Fibroblast of lung (primary cell): Measurements from ENCODE around the gene GIGYF2. TPM values are rescaled to one million over a fixed set of nuclear protein-coding genes. Genes with fewer than 3 reads are reported as not detected.

Experiments used
- DNase-seq, 2 donors: peaks; one replicate each; pipeline versions ENCODE4 v3.0.0 to v3.0.0-alpha.2; 2010; ENCODE audit warnings: low read depth in 2 of 2
- H2AFZ ChIP-seq: 2 replicates; pipeline ENCODE4 v1.5.1; 2012; ENCODE audit warnings: low read length, control low read depth, inconsistent platforms
- H3K27ac ChIP-seq: 2 replicates; pipeline ENCODE4 v1.5.1; 2011; ENCODE audit warnings: low read length, control low read depth; ENCODE audit not compliant: insufficient read depth
- H3K27me3 ChIP-seq: 2 replicates; pipeline ENCODE4 v1.5.1; 2011; ENCODE audit warnings: mild to moderate bottlenecking, low read length; ENCODE audit not compliant: control insufficient read depth, insufficient read depth
- H3K36me3 ChIP-seq: 2 replicates; pipeline ENCODE4 v1.5.1; 2011; ENCODE audit warnings: low read length; ENCODE audit not compliant: control insufficient read depth, insufficient read depth
- H3K4me1 ChIP-seq: 2 replicates; pipeline ENCODE4 v1.5.1; 2011; ENCODE audit warnings: low read length; ENCODE audit not compliant: control insufficient read depth, insufficient read depth; ENCODE audit errors: extremely low read depth
- H3K4me2 ChIP-seq: 2 replicates; pipeline ENCODE4 v1.5.1; 2011; ENCODE audit warnings: low read length, control low read depth; ENCODE audit not compliant: insufficient read depth; ENCODE audit errors: extremely low read depth
- H3K4me3 ChIP-seq, 4 experiments: fragments of 200-600 bp in 1 of 4; sonication (generic) in 1 of 4; replicated peaks in 1 of 4; 2 replicates each; pipeline ENCODE4 v1.5.1; 2011 to 2016; ENCODE audit warnings: low read length in 4 of 4, low read depth in 3 of 4, mild to moderate bottlenecking in 3 of 4, control low read depth in 2 of 4, inconsistent platforms in 1 of 4, mixed read lengths in 1 of 4; ENCODE audit not compliant: insufficient read depth in 1 of 4; ENCODE audit errors: control extremely low read depth in 1 of 4
- H3K79me2 ChIP-seq: 2 replicates; pipeline ENCODE4 v1.5.1; 2012; ENCODE audit warnings: mild to moderate bottlenecking, low read length, inconsistent platforms; ENCODE audit not compliant: control insufficient read depth, insufficient read depth
- H3K9ac ChIP-seq: 2 replicates; pipeline ENCODE4 v1.5.1; 2011; ENCODE audit warnings: mild to moderate bottlenecking, low read length, control low read depth; ENCODE audit not compliant: insufficient read depth
- H3K9me3 ChIP-seq: 2 replicates; pipeline ENCODE4 v1.5.1; 2012; ENCODE audit warnings: low read depth, low read length; ENCODE audit not compliant: control insufficient read depth, insufficient read depth
- H4K20me1 ChIP-seq: 2 replicates; pipeline ENCODE4 v1.5.1; 2011; ENCODE audit warnings: low read length; ENCODE audit not compliant: control insufficient read depth, insufficient read depth; ENCODE audit errors: extremely low read depth
- CTCF ChIP-seq, 2 donors: IDR thresholded peaks in 1 of 2; conservative IDR thresholded peaks in 1 of 2; 1 replicate in 1 of 2; 2 replicates in 1 of 2; pipeline ENCODE4 v1.5.1; 2011 to 2012; ENCODE audit warnings: low read length in 2 of 2, control low read depth in 1 of 2, inconsistent platforms in 1 of 2, low read depth in 1 of 2, mild to moderate bottlenecking in 1 of 2
- EZH2 ChIP-seq: IDR thresholded peaks from 2 replicates; pipeline ENCODE4 v1.5.1; 2012; ENCODE audit warnings: low read length, control low read depth, mild to moderate bottlenecking; ENCODE audit errors: missing control alignments
- polyA plus RNA-seq, 2 donors: library from polyadenylated mRNA; depleted of rRNA in 1 of 2; stranded (reverse) in 1 of 2; unstranded in 1 of 2; fragments of >200 nt; gene quantifications; 2 replicates each; pipeline ENCODE4 v1.2.1, GENCODE V29; 2011 to 2012; ENCODE audit warnings: missing spikeins in 1 of 2
- total RNA-seq: library from RNA; depleted of rRNA; stranded (reverse); fragments of >200 nt; gene quantifications from 2 replicates; pipeline ENCODE4 v1.2.1, GENCODE V29; 2014

The GIGYF2 gene
- total and polyA plus RNA-seq, 2 donors (not counting 1 experiment from before 2014, with no cell fraction given) = 31.1 to 64.7 TPM

DNA sequence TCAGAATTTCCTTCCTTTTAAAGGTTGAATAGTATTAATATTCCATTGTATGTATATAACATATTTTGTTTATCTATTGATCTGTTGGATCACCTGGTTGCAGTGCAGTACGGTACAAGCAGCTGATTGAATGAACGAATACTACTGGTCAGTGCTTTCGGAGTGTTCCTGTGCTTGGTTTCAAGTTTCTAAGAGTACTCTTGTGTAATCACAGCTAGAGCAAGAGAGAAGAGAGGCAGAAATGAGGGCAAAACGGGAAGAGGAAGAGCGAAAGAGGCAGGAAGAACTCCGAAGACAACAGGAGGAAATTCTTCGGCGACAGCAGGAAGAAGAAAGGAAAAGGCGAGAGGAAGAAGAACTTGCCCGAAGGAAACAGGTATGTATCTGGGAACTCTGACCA is 119.5 kb downstream of the GIGYF2 start:
- TF ChIP-seq CTCF (conservative IDR thresholded peaks at IDR 0.05 in 1 of 2, IDR thresholded peaks at IDR 0.05 in 1 of 2; ENCODE audit: low read depth in 1 of 2, low read length in 2 of 2) (no peak), EZH2 (no peak)
- no peak overlapping the region for H3K4me3 ChIP-seq
- no peaks in the 10 kb centered on the region for H3K9me3 ChIP-seq
- no peaks in the 10 kb centered on the region for H4K20me1 ChIP-seq
- H3K79me2 ChIP-seq = no peaks in the 10 kb centered on the region
- H3K27ac ChIP-seq = no peak overlapping the region
- no peak for DNase-seq
- H2AFZ ChIP-seq = no peak overlapping the region
- H3K36me3 ChIP-seq = peaks cover 4% of the 10 kb centered on the region
- no peaks in the 10 kb centered on the region for H3K4me1 ChIP-seq
- H3K4me2 ChIP-seq = no peak overlapping the region
- no peak overlapping the region for H3K9ac ChIP-seq
- no peaks in the 10 kb centered on the region for H3K27me3 ChIP-seq

DNA sequence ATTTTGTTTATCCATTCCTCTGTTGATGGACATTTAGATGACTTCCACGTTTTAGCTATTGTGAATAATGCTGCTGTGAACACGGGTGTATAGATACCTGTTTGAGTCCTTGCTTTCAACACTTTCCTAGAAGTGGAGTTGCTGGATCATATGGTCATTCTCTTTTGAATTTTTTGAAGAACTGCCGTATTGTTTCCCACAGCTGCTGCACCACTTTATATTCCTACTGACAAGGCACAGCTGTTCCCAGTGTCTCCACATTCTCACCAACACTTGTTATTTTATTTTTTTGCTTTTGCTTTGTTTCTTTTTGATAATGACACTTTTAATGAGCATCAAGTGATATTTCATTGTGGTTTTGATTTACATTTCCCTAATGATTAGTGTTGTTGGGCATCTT is 120.6 kb downstream of the GIGYF2 start:
- no peaks in the 10 kb centered on the region for H3K9me3 ChIP-seq
- H3K4me1 ChIP-seq = no peaks in the 10 kb centered on the region
- H3K4me3 ChIP-seq = no peak overlapping the region
- no peaks in the 10 kb centered on the region for H4K20me1 ChIP-seq
- H3K4me2 ChIP-seq = no peak overlapping the region
- H3K36me3 ChIP-seq = peaks cover 2% of the 10 kb centered on the region
- TF ChIP-seq EZH2 = no peak
- no peak for TF ChIP-seq CTCF (conservative IDR thresholded peaks at IDR 0.05 in 1 of 2, IDR thresholded peaks at IDR 0.05 in 1 of 2; ENCODE audit: low read depth in 1 of 2, low read length in 2 of 2)
- no peaks in the 10 kb centered on the region for H3K27me3 ChIP-seq
- H3K79me2 ChIP-seq = no peaks in the 10 kb centered on the region
- H2AFZ ChIP-seq = no peak overlapping the region
- H3K9ac ChIP-seq = no peak overlapping the region
- H3K27ac ChIP-seq = no peak overlapping the region
- DNase-seq = no peak

DNA sequence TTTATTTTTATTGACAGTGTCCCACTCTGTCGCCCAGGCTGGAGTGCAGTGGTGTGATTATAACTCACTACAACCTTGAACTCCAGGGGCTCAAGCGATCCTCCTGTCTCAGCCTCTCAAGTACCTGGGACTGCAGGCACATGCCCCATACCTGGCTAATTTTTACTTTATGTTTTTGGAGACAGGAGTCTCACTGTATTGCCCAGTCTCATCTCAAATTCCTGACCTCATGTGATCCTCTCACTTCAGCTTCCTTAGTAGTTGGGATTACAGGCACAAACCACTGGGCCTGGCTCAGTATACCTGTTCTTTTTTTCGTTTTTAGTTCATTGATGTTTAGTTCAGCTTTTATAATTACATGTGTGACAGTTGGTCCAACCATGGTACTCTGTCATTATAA is 132.9 kb downstream of the GIGYF2 start:
- DNase-seq = no peak

More for the DNA sequence above, 132.9 kb downstream of the GIGYF2 start:
- no peak overlapping the region for H3K4me3 ChIP-seq
- no peak overlapping the region for H2AFZ ChIP-seq
- peaks cover 2% of the 10 kb centered on the region for H4K20me1 ChIP-seq
- peaks cover 12% of the 10 kb centered on the region for H3K36me3 ChIP-seq
- H3K27ac ChIP-seq = no peak overlapping the region
- TF ChIP-seq EZH2 (no peak), CTCF (conservative IDR thresholded peaks at IDR 0.05 in 1 of 2, IDR thresholded peaks at IDR 0.05 in 1 of 2; ENCODE audit: low read depth in 1 of 2, low read length in 2 of 2) (no peak)
- H3K9ac ChIP-seq = no peak overlapping the region
- H3K4me2 ChIP-seq = no peak overlapping the region
- no peaks in the 10 kb centered on the region for H3K27me3 ChIP-seq
- no peaks in the 10 kb centered on the region for H3K9me3 ChIP-seq
- H3K79me2 ChIP-seq = no peaks in the 10 kb centered on the region
- no peaks in the 10 kb centered on the region for H3K4me1 ChIP-seq
